Fibroblast of skin of scalp (primary cell): ENCODE results near the gene TAGLN. TPM values are rescaled to one million over a fixed set of nuclear protein-coding genes. Genes with fewer than 3 reads are reported as not detected.

ENCODE experiments used
- DNase-seq: peaks from one replicate; pipeline ENCODE4 v3.0.0-alpha.2; 2013
- polyA plus RNA-seq, 2 experiments: library from polyadenylated mRNA; unstranded; fragments of 120-200 nt; gene quantifications; one replicate each; pipeline ENCODE4 v1.2.1, GENCODE V29; 2013; ENCODE audit not compliant: insufficient read length in 2 of 2

TAGLN gene
- polyA plus RNA-seq (2013, experiment 1 of 2; ENCODE audit: insufficient read length) = 7,746 TPM
- 7,193 TPM for polyA plus RNA-seq (2013, experiment 2 of 2; ENCODE audit: insufficient read length)

DNA sequence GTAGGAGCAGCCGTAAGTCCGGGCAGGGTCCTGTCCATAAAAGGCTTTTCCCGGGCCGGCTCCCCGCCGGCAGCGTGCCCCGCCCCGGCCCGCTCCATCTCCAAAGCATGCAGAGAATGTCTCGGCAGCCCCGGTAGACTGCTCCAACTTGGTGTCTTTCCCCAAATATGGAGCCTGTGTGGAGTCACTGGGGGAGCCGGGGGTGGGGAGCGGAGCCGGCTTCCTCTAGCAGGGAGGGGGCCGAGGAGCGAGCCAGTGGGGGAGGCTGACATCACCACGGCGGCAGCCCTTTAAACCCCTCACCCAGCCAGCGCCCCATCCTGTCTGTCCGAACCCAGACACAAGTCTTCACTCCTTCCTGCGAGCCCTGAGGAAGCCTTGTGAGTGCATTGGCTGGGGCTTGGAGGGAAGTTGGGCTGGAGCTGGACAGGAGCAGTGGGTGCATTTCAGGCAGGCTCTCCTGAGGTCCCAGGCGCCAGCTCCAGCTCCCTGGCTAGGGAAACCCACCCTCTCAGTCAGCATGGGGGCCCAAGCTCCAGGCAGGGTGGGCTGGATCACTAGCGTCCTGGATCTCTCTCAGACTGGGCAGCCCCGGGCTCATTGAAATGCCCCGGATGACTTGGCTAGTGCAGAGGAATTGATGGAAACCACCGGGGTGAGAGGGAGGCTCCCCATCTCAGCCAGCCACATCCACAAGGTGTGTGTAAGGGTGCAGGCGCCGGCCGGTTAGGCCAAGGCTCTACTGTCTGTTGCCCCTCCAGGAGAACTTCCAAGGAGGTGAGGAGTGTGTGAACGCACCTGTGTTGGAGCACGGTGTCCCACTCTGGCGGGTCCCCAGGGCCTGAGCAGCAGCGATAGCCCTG lies at the start of gene TAGLN:
TAGLN (plus strand) TSS at position 318 of the 863 bp plus-strand sequence. CDS start 3,644 bp downstream, outside the sequence.
- peak; percentile 100 for DNase-seq

DNA sequence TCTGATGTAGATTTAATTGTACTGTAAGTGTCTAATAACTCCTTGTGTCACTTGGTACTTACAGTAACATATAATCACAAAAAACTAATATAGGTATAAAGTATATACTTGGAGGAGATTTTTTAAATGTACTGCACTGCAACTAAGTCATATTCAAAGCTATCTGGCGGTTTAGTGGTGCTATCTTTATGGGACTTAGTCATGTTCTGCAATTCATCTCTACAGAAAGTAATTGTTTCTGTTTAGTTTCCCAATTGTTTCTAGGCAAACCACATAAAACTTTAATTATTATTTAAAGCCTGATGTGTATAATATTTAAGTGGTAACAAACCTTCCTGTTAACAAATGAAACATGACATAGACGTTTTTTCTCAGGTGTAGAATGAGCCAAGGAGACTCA lies 47.1 kb upstream of the TAGLN start:
- no peak for DNase-seq

DNA sequence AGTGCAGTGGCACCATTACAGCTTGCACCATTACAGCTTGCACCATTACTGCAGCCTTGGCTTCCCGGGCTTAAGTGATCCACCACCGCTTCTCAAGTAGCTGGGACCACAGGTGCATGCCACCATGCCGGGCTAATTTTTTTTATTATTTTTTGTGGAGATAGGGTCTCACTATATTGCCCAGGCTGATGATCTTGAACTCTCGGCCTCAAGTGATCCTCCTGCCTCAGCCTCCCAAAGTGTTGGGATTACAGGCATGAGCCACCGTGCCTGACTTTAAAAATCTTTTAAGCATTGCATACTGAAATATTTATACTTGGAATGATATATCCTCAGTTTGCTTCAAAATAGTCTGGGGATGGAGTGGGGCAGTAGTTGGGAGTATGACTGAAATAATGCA lies 44.7 kb upstream of the TAGLN start:
- DNase-seq = no peak

DNA sequence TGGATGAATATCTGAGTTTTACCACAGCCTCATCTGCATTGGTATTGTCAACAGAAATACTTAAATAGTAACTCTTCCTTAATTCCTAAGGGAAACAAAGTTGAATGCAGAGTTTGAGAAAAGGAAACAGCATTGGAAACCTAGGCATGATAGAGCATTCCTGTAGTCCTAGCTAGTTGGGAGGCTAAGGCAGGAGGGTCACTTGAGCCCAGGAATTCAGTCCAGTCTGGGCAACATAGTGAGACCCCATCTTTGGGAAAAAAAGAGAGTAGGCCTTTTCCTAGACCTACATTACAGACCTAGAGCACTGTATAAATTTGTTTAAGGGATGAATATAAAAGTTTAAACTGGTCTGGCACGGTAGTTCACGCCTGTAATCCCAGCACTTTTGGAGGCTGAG lies 41.7 kb upstream of the TAGLN start:
- no peak for DNase-seq

DNA sequence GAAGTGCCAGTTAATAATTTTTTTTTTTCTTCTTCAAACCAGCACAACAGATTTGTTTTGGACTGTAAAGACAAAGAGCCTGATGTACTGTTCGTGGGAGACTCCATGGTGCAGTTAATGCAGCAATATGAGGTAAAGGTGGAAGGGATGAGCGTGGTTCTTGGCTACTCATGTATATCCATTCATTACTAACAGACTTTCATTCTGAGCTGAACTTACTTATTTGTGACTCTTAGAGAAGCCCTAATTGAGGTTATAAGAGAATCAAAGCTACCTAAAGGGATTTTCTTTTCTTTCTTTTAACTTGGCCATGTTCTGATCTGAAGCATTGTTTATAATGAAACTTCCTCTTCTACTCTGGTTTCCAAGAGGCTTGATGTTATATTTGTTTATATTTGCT lies 39.3 kb upstream of the TAGLN start:
- DNase-seq = no peak

DNA sequence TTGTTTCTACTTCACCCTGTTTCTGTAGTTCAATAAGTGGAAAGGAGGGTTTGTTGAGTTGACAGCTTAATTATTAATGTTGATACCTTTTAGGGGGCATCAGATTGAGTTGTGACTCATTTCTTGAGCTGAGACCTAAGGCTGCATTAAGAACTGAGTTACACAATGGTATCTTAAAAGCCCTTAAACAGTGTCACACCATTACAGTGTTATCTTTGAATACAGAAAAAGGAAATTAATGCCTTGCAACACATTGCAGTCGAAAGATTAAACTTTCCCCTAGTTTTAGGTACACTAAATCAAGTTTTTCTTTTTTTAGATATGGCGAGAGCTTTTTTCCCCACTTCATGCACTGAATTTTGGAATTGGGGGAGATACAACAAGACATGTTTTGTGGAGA lies 38.3 kb upstream of the TAGLN start:
- no peak for DNase-seq

DNA sequence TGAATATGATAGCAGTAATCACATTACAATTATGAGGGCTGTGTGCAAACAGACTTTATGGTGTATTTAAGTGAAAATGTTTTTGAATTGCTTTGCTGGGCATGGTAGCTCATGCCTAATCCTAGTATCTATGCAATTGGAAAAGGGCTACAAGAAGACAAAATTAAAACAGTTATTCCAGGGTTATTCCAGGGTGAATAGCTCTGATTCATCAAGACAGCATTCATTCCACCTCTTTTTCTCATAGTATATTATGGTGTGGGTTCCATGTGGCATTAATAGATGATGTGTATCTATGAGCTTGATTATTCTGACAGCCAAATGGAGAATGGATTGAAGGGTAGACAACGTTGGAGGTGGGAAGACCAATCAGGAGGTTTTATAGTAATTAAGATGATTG lies 32.7 kb upstream of the TAGLN start:
- DNase-seq = no peak

DNA sequence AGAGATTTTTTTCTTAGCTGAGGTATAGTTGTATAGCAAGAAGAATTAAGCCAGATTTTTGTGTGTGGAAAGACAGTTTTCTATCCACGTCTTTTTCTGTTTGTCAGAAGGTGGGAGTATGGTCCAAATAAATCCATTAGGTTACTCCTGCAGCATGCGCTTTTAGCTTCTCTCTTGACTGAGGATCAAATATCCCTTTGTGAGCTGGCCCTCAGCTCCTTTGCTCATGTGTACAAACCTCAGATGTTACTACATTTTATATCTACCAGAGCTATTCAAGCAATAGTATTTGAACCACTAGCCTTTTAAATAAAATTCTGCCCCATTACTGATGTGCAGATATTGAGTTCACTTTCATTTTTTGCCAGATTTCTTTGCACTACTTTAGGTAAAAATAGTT lies 29.4 kb upstream of the TAGLN start:
- no peak for DNase-seq

DNA sequence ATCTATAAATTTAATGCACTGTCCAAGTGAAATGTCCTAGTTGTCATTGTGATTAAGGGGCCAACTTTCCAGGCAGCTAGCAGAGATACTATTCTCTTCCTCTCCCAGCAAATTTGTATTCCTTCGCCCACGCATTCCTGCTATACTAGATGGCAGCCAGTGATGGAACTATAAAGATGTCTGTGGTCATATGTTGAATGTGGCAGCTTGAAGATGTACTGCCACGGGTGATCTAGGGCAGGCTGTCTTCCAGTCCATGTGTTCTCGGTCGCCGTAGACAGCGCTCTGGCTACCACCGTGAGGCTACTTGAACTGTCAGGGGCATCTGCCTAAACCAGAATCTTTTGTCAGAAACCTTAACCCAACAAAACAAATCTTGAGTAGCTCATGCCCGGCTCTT lies 29.0 kb upstream of the TAGLN start:
- DNase-seq = no peak

DNA sequence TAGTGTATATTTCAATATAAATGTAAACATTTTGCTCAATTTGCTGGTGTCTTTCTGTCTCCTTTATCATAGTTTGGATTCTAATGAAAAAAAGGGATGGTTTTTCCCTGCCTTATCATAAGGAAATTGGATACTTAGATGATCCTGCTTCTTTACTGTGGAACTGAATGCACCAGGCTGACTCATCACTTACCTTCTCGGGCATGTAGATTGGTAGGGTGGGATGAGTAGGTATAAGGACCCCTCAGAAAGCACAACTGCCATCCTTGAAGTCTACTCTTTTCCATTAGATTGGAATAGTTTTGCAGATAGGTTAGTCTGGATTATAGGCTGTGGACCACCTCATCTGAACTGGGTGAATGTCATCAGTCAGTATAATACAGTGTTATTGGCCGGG lies 28.2 kb upstream of the TAGLN start:
- no peak for DNase-seq

DNA sequence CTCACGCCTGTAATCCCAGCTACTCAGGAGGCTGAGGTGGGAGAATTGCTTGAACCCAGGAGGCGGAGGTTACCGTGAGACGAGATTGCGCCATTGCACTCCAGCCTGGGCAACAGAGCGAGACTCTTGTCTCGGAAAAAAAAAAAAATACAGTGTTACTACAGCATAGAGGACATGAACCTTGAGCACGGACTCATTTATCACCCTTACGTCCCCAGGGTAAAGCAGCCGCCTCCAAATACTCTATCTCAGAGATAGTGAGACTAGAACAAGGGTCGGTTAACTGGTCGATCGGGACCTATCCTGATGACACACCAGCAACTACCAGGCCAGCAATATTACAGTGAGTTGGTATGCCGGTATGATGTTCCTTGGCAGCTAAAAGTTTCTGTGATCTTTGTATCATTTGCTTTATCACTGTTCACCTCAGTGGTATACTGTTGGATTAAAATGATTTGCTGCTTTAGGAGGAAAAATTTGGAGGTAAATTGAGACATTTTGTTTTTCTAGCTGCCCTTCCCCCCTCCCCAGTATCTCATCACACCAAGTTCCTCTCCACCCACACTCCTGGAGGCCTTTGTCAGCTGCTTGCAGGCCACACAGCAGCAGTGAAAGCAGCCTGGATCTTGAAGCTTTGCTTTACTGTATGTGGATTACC lies 27.6 kb upstream of the TAGLN start:
- no peak for DNase-seq

DNA sequence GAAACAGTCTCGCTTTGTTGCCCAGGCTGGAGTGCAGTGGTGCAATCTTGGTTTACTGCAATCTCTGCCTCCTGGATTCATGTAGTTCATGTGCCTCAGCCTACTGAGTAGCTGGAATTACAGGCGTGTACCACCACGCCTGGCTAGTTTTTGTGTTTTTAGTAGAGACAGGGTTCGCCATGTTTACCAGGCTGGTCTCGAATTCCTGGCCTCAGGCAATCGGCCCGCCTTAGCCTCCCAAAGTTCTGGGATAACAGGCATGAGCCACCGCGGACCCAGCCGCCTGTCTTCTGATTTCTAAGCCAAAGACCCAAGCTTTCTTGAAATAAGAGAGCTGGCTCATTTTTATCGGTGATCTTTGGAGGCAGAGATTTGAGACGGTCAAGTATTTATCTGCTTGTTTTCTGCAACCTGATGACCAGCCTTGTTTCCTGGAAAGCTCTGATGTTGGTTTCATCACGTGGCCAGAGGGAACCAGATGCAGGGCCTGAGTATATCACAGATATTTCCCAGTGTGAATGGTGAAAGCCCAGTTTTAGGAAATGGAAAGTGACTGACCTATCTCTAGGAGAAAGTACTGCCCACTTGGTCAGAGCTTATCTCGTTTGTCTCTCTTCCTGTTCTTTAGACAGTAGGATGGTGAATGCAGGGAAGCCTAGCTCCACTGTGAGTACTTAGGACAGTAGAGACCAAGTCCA lies 26.3 kb upstream of the TAGLN start:
- no peak for DNase-seq

DNA sequence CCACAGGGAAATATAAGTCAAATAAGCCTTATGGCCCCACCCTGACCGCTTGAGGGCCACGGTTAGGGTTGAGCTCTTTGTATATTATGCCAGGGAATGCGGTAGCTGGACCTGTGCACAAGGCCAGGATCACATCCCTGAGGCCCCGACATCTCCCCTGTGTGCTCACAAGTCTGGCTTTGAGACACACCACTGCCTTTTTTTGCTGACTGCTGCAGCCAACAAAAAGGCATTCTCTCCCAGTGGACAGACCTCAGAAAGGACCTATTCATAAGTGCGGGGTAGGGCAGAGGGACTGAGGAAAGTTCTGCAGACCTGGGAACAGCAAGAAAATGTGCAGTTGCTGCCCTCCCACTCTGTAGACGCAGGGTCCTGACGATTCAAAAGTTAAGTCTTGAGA lies 24.1 kb upstream of the TAGLN start:
- no peak for DNase-seq

DNA sequence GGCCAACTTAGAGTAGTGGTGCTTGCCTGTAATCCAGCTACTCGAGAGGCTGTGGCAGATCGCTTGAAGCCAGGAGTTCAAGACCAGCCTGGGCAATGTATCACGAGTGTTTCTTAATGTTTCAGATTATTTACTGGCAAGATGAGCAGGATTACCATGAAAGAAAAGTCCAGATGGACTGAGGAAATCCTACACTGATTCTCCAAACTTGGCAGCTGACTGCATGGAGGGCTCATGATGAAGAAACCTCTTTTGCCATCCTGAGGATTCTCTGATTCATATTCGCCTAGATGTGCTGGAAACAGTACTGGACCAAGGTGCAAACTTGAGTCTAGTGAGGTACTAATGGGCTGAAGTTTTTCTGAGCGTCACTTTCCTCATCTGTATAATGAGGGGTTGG lies 23.4 kb upstream of the TAGLN start:
- DNase-seq = no peak

DNA sequence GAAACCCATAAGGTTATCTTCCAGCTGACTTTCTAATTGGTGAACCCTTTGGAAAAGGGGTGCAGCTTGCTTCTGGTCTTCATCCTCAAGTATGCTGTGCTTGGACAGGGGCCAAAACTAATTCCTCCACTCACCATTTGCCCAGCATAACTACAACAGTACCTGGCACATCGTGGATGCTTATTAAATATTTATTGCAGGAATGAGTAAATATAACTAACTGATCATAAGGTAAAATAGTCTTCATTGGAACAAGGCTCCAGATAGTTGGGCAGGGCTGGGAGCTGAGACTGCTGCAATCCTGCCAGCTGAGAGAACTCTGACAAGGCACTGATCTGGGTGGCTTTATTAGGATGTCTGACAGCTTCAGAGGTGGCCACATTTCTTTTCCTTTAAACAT lies 23.0 kb upstream of the TAGLN start:
- no peak for DNase-seq

DNA sequence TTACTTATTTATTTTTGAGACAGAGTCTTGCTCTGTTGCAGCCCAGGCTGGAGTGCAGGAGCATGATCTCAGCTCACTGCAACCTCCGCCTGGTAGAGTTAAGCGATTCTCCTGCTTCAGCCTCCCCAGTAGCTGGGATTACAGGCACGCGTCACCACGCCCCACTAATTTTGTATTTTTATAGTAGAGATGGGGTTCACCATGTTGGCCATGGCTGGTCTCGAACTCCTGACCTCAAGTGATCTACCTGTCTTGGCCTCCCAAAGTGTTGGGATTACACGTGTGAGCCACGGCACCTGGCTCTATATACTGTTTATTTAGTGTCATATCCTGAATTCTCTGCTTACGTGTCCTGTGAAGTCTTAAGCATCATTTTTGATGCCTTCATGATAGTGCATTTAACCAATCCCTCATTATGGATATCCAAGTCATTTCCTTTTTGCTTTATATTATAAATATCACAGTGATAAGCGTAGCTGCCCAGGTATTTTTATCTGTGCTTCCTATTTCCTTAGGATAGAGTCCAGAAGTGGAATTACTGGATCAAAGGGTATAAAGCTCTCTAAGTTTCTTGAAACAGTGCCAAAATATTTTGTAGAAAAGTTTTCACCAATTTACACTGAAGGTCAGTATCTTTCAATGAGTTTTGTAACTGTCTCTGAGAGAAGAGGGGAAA lies 21.5 kb upstream of the TAGLN start:
- DNase-seq = no peak

DNA sequence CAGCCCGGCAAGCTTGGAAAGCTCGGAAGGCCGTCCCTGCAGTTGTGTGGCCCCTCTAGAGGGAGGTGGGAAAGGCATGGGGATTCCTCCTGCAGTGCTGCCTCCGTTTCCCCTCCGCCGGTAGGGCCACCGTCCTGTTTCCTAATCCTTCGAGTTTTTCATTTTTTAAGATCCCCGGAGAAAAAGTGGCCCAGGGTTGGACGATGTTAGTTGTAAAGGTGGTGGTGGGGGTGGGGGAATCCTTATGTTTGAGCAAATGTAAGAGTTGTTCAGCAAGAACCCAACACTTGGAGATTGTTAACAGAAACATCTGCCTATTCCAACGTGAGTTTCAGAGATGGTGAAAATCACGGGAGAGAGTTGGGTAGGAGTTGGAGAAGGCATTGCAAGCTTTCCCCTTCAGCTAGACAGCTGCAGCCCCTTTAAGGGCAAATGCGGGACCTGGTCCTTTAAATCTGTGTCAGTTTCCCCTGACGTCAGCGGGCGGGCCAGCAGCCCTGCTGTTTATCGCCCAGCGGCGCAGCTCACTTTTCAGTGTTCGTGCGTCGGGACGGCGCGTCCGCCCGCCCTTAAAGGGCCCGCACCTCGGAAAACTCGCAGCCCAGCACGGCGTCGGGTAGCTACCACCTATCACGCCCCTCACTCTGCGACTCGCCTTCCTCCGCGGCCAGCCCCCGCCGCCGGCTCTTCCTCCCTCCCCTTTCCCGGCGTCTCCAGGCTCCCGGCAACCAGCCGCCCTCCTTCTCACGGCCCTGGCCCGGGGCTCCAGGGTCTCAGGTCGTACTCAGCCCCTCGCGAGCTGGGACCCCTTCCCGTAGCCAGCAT lies 20.7 kb upstream of the TAGLN start, which contains the start of gene SIDT2:
SIDT2 (plus strand) TSS at position 534 of the 825 bp plus-strand sequence. CDS start 521 bp downstream, outside the sequence.
- DNase-seq = peak; percentile 94

DNA sequence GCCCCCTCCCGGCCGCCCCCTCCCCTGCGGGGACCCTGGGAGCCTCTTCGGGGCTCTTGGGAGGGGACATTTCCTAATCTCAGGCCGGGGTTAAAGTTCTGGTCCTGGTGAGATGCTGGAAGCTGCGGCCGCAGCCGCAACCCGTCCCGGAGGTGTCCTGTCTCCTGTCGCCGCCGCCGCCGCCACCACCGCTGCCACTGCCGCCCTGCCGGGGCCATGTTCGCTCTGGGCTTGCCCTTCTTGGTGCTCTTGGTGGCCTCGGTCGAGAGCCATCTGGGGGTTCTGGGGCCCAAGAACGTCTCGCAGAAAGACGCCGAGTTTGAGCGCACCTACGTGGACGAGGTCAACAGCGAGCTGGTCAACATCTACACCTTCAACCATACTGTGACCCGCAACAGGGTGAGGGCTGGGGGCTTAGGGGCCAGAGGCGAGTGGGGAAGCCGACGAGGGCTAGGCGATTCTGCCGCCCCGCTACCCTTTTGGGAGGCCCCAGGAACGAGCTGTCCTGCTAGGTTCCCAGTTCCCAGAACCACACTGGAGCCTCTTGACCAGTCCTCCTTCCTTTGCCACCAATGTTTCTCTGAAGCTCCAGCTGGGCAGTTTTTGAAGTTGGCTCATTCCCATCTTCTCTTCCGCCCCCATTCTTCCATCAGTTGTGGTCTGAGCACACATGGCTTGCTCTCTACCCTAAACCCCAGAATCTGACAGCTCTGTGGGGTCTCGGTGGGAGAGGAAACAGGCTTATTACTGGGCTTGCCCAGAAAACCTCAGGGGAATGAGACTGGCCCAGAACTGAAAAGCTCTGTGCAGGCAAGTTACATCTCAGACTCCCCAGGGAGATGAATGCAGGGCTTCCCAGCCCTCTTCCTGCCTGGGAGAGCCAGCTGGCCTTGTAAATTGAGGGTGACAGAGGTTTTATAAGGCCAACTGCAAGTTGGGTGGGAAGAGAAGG lies 19.8 kb upstream of the TAGLN start:
- DNase-seq = peak; percentile 71

DNA sequence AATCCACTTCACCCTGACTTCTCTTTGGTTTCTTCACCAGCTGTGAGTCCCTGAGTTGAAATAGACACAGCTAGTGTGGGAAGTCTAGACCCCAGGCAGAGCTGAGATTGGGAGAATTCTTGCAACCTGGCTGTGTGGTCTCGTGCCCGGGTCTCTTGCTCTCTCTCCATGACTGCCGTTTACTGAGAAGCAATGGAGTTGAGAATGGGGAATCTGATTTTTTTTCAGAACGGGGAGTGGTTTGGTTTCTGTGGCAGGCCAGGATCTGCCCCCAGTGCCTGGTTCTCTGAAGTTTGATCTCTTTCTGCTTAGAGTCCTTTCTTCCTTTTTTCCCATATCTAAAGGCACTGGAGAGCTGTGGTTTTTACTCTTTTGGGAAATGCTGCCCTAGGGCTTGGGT lies 19.1 kb upstream of the TAGLN start:
- peak; percentile 55 for DNase-seq
